GM18517 (cell line): ENCODE measurements around the gene MTUS2.

Source experiments
- ATAC-seq: cut with Tn5 transposase; IDR thresholded peaks from one replicate; pipeline ENCODE4 v1.9.1; 2021; ENCODE audit warnings: mild to moderate bottlenecking, moderate library complexity; ENCODE audit not compliant: unreplicated experiment

Gene MTUS2

GRCh38 chr13:29515372-29515771, 695.2 kb downstream of the MTUS2 start:
- no peak for ATAC-seq

DNA sequence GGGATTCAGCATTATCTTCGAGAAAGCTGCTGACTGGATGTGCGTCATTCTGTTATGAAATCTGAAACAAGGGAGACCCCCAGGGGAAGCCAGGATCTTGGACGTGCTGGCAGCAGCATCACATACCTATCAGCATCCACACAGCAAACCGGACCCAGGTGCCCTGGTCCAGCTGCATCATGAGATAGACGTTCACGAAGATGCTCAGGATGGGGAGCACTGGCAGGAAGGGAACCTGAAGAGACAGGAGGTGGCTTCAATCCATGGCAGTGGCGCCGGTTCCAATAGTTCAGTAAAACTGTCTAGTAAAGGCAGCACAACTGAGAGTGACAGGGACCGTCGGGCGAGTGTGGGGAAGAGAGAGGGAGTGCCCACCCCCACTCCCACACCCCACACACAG, 695.9 kb downstream of the MTUS2 start:
- ATAC-seq = no peak

DNA sequence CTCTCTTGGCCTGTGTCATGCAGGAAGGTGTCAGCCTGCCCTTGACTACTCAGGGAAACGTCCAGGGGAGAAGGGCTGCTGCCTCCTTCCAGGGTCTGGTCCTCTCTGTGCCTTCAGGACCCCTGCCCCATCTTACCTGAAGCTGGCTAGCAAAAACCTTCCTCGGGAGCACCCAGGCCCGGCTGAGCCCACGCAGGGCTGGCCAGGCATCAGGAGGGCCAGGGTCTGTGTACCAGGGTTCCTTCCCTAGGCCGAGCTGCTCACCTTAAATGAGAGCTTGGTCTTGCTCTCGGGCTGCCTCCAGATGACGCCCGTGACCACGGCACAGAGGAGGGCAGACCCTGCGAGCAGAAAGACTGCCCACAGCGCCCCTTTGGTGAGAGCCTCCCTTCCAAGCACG, 696.7 kb downstream of the MTUS2 start:
- no peak for ATAC-seq

DNA sequence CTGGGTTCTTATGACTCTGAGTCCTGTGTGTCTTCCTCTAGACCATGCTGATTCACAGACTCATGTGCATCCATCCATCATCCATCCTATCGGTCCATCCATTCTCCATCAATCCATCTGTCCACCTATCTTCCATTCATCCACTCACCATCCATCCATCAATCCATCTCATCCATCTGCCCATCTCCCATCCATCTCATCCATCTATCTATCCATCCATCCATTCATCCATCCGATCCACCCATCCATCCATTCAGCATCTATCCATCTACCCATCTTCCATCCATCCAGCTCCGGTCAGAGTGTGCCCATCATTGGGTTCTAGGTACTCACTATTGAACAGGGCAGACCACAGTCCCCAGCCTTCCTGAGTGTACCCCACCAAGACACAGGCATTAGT, 699.8 kb downstream of the MTUS2 start:
- ATAC-seq = no peak

DNA sequence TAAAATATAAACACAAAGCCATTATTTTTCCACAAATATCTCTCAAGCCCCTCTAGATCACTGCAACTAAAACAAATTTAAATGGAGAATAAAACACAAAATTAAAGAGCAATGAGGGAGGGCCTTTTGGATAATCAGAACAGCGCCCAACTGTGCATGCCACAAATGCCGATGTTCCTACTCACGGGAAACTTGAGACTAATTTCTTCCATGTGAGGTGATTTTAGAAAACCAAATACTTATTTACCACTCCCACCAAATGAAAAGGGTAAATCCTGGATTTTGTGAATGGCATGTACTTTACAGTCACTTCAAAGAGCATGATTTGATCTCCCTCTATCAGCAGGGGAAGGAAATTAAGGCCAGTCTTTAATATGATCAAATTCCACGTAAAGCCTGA, 700.5 kb downstream of the MTUS2 start:
- ATAC-seq = no peak

- no peak for ATAC-seq
Observed at GRCh38 chr13:29521336-29521735, 701.2 kb downstream of the MTUS2 start.

DNA sequence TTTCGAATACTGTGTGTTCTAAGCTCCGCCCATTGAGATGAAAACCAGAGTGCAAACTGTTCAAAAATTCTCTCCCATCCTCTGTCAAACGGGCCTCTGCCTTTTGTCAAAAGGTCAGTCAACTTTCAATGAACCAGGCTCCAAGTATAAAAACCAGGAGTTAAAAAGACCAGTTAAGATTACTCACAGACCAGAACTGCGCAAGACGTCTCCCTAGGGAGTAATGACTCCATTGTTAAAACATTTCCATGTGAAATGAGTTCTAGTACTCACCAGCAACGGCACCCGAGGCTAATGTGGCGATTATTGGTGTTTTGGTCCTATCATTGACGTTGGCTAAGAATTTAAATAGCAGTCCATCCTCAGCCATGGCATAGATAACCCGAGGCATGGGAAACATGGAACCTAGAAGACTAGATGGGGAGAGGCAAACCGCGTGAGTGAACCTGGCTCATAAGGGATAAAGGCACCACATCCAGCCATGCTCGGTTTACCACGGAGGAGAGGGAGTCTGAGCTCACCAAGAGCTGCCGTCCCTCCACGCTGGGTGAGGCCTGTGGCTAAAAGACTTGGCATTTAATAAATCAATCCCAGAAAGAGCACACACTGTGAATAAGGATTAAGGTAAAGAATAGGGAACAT, 702.0 kb downstream of the MTUS2 start:
- no peak for ATAC-seq

GRCh38 chr13:29523199-29523961, 703.2 kb downstream of the MTUS2 start:
- no peak for ATAC-seq

DNA sequence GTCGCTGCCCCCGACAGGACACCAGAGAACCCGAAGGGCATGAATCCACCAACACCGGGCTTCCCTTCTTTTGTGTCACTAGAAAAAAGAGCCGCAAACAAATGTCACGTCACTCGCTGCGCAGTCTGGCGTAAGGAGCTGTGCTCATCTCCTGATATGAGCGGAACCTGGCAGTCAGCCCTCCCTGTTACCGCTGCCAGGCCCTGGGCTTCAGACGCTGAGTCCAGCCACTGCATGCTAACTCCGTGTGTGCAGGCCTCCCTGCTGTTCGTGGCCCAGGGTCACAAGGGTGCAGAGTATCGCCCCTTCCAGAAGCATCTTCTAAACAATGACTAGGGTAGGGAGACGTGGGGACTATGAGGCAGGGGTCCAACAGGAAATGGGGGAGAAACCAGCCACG, 704.0 kb downstream of the MTUS2 start:
- ATAC-seq = no peak

- ATAC-seq = no peak
Observed at GRCh38 chr13:29524641-29525040, 704.5 kb downstream of the MTUS2 start.

- ATAC-seq = no peak
Observed at GRCh38 chr13:29525757-29526156, 705.6 kb downstream of the MTUS2 start.

DNA sequence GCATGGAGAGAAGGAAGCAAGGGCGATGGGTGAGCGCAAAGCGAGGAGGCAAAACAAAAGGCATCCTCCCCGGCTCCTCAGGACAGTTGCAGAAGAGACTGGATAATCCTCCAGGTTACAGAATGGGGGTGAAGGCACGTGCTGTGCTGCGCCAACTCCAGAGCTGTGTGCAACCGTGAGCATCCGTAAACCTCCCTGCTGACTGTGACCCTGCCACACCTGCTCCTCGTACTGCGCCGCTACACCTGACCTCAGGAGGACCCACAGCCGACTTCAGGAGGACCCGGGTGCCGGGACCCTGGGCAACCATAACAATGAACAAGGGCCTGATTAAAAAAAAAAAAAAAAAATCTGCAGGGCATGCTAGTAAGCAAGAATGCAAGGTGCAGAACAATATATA, 706.6 kb downstream of the MTUS2 start:
- ATAC-seq = no peak

- no peak for ATAC-seq
Observed at GRCh38 chr13:29527511-29527910, 707.4 kb downstream of the MTUS2 start.

GRCh38 chr13:29527916-29528315, 707.8 kb downstream of the MTUS2 start:
- no peak for ATAC-seq

- no peak for ATAC-seq
Observed at GRCh38 chr13:29529754-29530153, 709.6 kb downstream of the MTUS2 start.

DNA sequence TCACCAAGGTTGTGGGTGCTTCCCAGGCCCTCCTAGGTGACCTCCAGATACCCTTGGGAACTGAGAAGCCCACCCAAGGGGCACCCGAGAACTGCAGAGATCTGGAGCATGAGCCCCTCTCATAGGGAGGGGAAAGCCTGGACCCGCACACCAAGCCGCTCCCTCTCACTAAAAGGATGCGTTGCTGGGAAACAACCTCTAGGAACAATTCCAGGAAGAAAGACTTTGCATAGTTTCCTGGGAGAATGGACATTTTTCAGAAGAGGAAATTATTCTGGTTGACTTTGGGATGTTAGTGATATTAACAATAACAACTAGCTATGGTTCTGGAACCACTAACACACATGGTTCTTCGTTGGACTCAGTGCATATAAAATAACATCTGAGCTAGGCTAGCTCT, 710.8 kb downstream of the MTUS2 start:
- ATAC-seq = no peak

GRCh38 chr13:29532116-29532515, 712.0 kb downstream of the MTUS2 start:
- no peak for ATAC-seq

DNA sequence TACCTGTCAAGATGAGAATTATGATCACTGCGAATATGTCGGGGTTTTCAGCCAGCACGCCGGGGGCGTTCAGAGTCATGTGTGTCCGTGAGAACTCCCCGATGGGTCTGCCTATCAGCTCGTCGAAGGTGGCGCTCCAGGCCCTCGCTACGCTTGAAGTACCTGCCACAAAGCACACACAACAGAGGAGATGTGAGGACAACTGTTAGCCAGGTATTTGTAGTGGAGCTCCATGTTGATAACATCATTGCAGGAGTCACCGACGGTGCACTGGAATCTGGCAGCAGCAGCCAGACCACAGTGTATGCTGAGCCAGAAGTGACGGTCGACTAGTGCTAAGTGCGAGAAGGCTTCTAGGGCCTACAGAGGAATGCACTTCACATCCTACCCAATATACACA, 712.7 kb downstream of the MTUS2 start:
- no peak for ATAC-seq

DNA sequence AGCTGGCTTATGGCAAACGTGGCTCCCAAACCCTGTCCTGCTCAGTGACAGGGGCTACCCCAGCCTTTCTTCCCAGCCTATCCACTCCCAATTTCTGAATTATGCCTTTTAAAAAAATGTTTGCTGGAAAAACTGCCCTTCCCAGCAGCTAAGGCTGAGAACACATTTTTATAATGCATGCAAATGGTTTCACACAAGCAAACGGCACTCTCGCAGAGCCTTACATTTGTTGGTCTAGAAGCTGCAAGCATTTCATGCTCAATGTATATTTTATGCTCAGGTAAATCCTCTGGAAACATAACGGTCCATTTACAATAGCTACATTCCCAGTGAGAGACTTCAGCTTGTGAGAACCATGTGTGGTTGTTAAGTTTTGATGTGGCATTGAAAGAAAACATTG, 713.9 kb downstream of the MTUS2 start:
- no peak for ATAC-seq

DNA sequence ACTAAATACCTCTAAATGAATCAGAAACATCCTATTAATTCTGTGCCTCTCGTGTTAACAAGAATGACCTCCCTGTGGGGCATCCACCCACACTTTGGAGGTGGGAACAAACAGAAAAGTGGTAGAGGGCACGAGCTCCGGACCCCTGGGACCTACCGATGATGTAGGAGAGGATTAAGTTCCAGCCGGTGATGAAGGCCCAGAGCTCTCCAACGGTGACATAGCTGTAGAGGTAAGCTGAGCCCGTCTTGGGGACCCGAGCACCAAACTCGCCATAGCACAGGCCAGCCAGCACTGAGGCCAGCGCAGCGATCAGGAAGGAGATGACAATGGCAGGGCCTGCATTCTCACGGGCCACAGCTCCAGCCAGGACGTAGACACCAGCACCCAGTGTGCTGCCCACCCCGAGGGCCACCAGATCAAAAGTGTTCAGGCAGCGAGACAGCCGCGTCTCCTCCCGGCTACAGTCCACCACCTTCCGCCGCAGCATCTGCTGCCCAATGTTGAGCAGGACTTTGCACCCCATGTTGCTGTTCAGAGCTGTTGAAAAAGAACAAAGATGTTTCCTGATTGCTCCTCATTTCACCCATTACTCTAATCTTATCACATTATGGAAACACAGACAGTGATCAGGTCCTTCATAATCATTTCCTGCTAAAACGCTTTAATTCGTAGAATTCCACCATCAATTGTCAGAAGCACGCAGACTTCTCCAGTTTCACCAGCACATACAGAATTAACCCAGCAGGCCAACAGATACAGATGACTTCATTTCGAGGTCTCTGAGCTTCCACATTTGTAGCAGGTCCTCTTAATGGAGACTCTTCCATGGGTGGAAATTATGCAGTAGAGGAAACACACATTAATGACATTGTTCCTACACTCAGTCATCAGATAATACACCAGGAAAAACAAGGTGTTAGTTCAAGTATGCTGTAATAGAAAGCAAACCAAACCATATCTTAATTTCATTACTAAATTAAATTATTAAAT, 715.8 kb downstream of the MTUS2 start:
- no peak for ATAC-seq

DNA sequence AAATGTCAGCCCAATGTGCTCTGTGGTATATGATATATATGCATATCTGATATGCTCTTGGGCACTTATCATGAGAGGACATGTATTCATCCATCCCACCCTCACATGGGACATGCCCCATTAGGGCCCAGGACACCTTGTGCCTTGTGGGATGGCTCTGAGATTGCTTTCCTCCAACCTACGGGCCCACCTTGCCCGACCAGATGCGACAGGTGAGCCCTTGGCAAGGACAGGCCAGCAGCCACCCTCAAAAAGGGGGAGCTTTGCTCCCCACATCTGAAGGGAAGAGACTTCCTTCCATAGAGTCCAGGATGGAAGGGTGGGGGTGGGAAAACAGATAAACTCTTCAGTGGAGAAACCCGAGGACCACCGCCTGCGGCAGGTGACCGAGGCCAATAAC, 716.7 kb downstream of the MTUS2 start:
- no peak for ATAC-seq
